OCI-LY3 (cell line): ENCODE data around the gene ANKRD11.
"Not testable (repeated sequence)": the region's sequence is repeated elsewhere in the genome, so short reads cannot be mapped to it uniquely, and the experiment has no call there.

ENCODE experiments used
- H2AFZ ChIP-seq: fragments of 200-600, 300-600 bp; shearing (Covaris generic); 2 replicates; pipeline ENCODE4 v1.6.0; 2014; ENCODE audit warnings: antibody characterized with exemption, low read depth, low read length
- H3K27ac ChIP-seq: fragments of 200-600, 300-600 bp; sonication (generic); 2 replicates; pipeline ENCODE4 v1.5.1; 2014; ENCODE audit warnings: mild to moderate bottlenecking, low read length, moderate library complexity, mixed read lengths
- H3K27me3 ChIP-seq: fragments of 200-600, 300-600 bp; sonication (generic); 2 replicates; pipeline ENCODE4 v1.6.1; 2014; ENCODE audit warnings: low read depth, low read length, mixed read lengths
- H3K36me3 ChIP-seq: fragments of 200-600, 300-600 bp; sonication (generic); replicated peaks from 2 replicates; pipeline ENCODE3; 2014; ENCODE audit warnings: low read depth, low read length, mixed read lengths
- H3K4me1 ChIP-seq: fragments of 300-600, 200-600 bp; sonication (generic); 2 replicates; pipeline ENCODE4 v1.6.1; 2014; ENCODE audit warnings: low read length, mixed read lengths
- H3K4me2 ChIP-seq: fragments of 200-600, 300-600 bp; sonication (generic); 2 replicates; pipeline ENCODE4 v1.6.1; 2014; ENCODE audit warnings: low read length, mixed read lengths
- H3K4me3 ChIP-seq: fragments of 300-600, 200-600 bp; sonication (generic); 2 replicates; pipeline ENCODE4 v1.5.1; 2014; ENCODE audit warnings: antibody characterized with exemption, mild to moderate bottlenecking, low read length, moderate library complexity
- H3K79me2 ChIP-seq: fragments of 300-600, 200-600 bp; shearing (Covaris generic); 2 replicates; pipeline ENCODE4 v1.6.1; 2014; ENCODE audit warnings: mild to moderate bottlenecking, low read length, mixed read lengths
- H3K9ac ChIP-seq: fragments of 300-600, 200-600 bp; shearing (Covaris generic); 2 replicates; pipeline ENCODE4 v1.6.0; 2014; ENCODE audit warnings: mild to moderate bottlenecking, low read length, moderate library complexity
- H3K9me3 ChIP-seq: fragments of 200-600, 300-600 bp; shearing (Covaris generic); 2 replicates; pipeline ENCODE4 v1.6.1; 2014; ENCODE audit warnings: low read length, mixed read lengths; ENCODE audit not compliant: insufficient read depth
- H4K20me1 ChIP-seq: fragments of 200-600, 300-600 bp; sonication (generic); 2 replicates; pipeline ENCODE4 v1.6.1; 2016; ENCODE audit warnings: low read length, mixed read lengths; ENCODE audit not compliant: insufficient read depth
- EZH2phosphoT487 ChIP-seq: fragments of 200-600 bp; shearing (Covaris generic); IDR thresholded peaks from 2 replicates; pipeline ENCODE4 v1.6.1; 2018; ENCODE audit warnings: antibody characterized with exemption, mixed run types, low read depth
- TF ChIP-seq, protein P1 (sequence below): fragments of 200-600, 300-600 bp; sonication (generic); IDR thresholded peaks from 2 replicates; pipeline ENCODE4 v1.5.1; 2014; ENCODE audit warnings: antibody characterized with exemption, low read length, low read depth

Gene ANKRD11

DNA sequence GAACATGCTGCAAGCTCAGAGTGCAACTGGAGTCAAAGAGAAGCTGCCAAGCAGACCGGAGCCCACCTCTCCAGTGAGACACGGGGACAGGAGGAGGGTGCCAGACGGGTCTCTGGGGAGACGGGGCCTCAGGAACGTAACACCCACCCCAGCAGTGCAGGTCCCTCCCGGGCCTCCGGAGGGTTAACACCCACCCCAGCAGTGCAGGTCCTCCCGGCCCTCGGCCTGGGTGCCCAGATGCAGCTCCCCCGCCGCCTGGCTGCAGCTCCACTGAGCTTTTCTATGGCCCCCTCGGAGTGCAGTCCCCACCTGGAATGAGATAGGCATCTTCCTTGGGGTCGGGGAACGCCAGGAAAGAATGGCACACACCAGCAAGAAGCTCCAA lies 182.9 kb downstream of the ANKRD11 start:
- no peak overlapping the region for H3K4me3 ChIP-seq
- H3K79me2 ChIP-seq = peaks cover 90% of the 10 kb centered on the region
- H3K36me3 ChIP-seq = peaks cover 46% of the 10 kb centered on the region
- no peaks in the 10 kb centered on the region for H3K9me3 ChIP-seq
- no peaks in the 10 kb centered on the region for H3K4me1 ChIP-seq
- no peaks in the 10 kb centered on the region for H3K27me3 ChIP-seq
- H4K20me1 ChIP-seq = peaks cover 86% of the 10 kb centered on the region
- no peak overlapping the region for H3K9ac ChIP-seq
- no peak overlapping the region for H3K27ac ChIP-seq
- no peak overlapping the region for H2AFZ ChIP-seq
- no peak for TF ChIP-seq EZH2phosphoT487
- TF ChIP-seq, protein P1, sequence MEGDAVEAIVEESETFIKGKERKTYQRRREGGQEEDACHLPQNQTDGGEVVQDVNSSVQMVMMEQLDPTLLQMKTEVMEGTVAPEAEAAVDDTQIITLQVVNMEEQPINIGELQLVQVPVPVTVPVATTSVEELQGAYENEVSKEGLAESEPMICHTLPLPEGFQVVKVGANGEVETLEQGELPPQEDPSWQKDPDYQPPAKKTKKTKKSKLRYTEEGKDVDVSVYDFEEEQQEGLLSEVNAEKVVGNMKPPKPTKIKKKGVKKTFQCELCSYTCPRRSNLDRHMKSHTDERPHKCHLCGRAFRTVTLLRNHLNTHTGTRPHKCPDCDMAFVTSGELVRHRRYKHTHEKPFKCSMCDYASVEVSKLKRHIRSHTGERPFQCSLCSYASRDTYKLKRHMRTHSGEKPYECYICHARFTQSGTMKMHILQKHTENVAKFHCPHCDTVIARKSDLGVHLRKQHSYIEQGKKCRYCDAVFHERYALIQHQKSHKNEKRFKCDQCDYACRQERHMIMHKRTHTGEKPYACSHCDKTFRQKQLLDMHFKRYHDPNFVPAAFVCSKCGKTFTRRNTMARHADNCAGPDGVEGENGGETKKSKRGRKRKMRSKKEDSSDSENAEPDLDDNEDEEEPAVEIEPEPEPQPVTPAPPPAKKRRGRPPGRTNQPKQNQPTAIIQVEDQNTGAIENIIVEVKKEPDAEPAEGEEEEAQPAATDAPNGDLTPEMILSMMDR = no peak
- no peak overlapping the region for H3K4me2 ChIP-seq

DNA sequence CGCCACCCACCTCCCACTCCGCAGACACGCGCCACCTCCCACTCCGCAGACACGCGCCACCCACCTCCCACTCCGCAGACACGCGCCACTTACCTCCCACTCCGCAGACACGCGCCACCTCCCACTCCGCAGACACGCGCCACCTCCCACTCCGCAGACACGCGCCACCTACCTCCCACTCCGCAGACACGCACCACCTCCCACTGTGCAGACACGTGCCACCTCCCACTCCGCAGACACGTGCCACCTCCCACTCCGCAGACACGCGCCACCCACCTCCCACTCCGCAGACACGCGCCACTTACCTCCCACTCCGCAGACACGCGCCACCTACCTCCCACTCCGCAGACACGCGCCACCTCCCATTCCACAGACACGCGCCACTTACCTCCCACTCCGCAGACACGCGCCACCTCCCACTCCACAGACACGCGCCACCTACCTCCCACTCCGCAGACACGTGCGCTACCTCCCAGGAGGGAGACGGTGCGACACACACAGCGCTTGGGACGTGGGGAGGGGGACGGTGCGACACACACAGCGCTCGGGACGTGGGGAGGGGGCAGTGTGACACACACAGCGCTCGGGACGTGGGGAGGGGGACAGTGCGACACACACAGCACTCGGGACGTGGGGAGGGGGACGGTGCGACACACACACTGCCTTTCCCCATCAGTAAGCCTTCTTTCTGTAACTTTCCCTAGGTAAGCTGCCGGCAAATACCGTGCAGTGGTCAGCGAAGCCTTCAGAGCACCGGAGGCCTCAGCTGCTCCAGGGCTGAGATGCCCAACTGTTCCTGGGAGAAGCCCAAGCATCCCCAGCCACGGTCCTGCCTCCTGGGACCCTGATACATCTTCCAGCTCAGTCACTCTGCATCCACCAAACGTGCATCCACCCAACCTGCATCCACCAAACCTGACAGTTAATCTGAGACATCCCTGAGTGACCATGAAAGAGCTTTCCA lies 183.6 kb downstream of the ANKRD11 start:
- not testable (repeated sequence) for H3K4me1 ChIP-seq, H3K27ac ChIP-seq, H3K9ac ChIP-seq, H3K9me3 ChIP-seq, H3K4me3 ChIP-seq, H2AFZ ChIP-seq, H3K4me2 ChIP-seq, H3K27me3 ChIP-seq
- H3K36me3 ChIP-seq = peaks cover 42% of the 10 kb centered on the region
- peaks cover 86% of the 10 kb centered on the region for H4K20me1 ChIP-seq
- peaks cover 89% of the 10 kb centered on the region for H3K79me2 ChIP-seq

DNA sequence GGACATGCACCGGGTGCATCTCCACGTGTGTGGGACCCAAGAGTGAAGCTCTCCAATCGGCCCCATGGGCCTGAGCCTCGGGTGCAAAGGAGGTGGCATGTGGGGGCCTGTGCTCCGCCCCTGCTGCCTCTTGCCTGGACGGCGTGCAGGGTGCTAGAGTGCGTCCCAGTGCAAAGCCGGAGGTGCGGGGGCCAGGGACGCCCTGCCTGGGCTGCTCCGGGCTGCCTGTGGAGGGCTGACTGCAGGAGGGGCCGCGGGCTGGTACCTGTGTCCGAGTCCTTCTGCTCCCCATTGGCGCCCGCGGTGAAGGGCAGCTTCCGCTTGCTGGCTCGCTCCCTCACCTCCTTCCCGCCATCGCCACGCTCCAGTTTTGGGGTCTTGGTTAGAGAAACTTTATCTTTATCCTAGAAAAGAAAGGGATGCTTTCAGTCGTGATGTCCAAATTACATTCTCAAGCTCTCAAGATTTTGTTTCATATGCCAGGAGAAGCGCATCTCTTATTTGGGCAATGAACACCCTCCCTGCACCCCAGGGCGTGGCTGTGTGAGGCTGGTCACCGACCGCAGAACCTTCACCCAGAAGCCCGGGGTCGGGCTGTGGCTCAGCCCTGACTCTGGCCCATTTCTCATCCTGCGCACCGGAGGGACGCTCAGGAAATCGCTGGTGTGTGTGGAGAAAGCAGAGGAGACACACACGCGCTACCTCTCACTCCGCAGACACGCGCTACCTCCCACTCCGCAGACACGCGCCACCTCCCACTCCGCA lies 185.2 kb downstream of the ANKRD11 start:
- Histone ChIP-seq H3K27ac (no peak overlapping the region), H3K79me2 (peaks cover 88% of the 10 kb centered on the region), H3K9me3 (no peaks in the 10 kb centered on the region), H3K4me1 (no peaks in the 10 kb centered on the region), H3K36me3 (peaks cover 39% of the 10 kb centered on the region), H3K4me2 (no peak overlapping the region), H2AFZ (no peak overlapping the region), H4K20me1 (peaks cover 87% of the 10 kb centered on the region), H3K9ac (no peak overlapping the region), H3K27me3 (no peaks in the 10 kb centered on the region), H3K4me3 (no peak overlapping the region)
- TF ChIP-seq, protein P1 = no peak
- no peak for TF ChIP-seq EZH2phosphoT487

DNA sequence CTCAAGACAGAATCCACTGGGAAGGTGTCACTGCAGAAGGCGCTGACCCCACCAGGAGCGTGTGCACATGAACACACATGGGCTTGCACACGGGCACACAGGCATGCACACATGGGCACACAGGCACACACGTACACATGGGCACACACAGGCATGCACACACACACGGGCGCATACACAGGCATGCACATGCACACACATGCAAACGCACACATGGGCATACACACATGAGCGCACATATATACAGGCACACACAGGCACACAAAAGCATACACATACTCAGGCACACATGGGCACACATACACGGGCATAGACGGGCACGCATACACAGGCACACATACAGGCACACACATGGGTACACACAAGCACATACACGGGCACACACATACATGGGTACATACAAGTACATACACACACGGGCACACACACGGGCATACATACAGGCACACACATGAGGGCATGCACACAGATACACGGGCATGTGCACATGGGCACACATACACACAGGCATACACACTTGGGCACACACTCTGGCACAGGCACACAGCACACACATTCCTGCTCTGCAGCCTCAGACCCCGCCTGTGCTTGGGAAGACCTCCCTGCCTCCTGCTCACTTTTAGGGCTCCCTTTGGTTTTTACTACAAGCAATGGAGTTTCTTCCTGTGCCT lies 186.0 kb downstream of the ANKRD11 start:
- peaks cover 81% of the 10 kb centered on the region for H3K79me2 ChIP-seq
- no peaks in the 10 kb centered on the region for H3K4me1 ChIP-seq
- H3K4me2 ChIP-seq = no peak overlapping the region
- no peak overlapping the region for H3K4me3 ChIP-seq
- no peak overlapping the region for H2AFZ ChIP-seq
- H3K27ac ChIP-seq = no peak overlapping the region
- no peak overlapping the region for H3K9ac ChIP-seq
- TF ChIP-seq EZH2phosphoT487 = no peak
- TF ChIP-seq, protein P1 = no peak
- H3K27me3 ChIP-seq = no peaks in the 10 kb centered on the region
- H3K36me3 ChIP-seq = peaks cover 39% of the 10 kb centered on the region
- H4K20me1 ChIP-seq = peaks cover 80% of the 10 kb centered on the region
- no peaks in the 10 kb centered on the region for H3K9me3 ChIP-seq
